ENCODE measurements around the gene ACTN4. TPM values are rescaled to one million over a fixed set of nuclear protein-coding genes. Genes with fewer than 3 reads are reported as not detected.
"Not testable (repeated sequence)": the region's sequence is repeated elsewhere in the genome, so short reads cannot be mapped to it uniquely, and the experiment has no call there.

Gene ACTN4
- total RNA-seq, 1 donor = 229 TPM

- Histone ChIP-seq H3K4me3 (ENCODE audit: insufficient read depth, low read length) (no peak overlapping the region), H3K27ac (ENCODE audit: low read depth, low read length) (no peak overlapping the region), H4K20me1 (ENCODE audit: insufficient read depth, low read length) (no peaks in the 10 kb centered on the region), H3K36me3 (ENCODE audit: insufficient read depth, low read length) (no peaks in the 10 kb centered on the region), H3K4me1 (ENCODE audit: insufficient read depth, low read length) (no peaks in the 10 kb centered on the region), H3K4me2 (ENCODE audit: insufficient read depth, low read length) (no peak overlapping the region), H3K9me3 (ENCODE audit: low read depth, low read length) (no peaks in the 10 kb centered on the region), H2AFZ (ENCODE audit: low read length) (no peak overlapping the region), H3K27me3 (ENCODE audit: insufficient read depth, low read length) (no peaks in the 10 kb centered on the region), H3K79me2 (ENCODE audit: insufficient read depth, low read length) (no peaks in the 10 kb centered on the region)
- DNase-seq (ENCODE audit: insufficient read length, low spot score, missing footprints) = no peak
- no peak for TF ChIP-seq CTCF (IDR thresholded peaks at IDR 0.05; ENCODE audit: extremely low read depth, low read depth, low read length)
Measured at GRCh38 chr19:38759590-38760003, 112.1 kb downstream of the ACTN4 start.

GRCh38 chr19:38760805-38761517 is 113.5 kb downstream of the ACTN4 start:
- H2AFZ ChIP-seq (ENCODE audit: low read length); H3K27me3 ChIP-seq (ENCODE audit: insufficient read depth, low read length); DNase-seq (ENCODE audit: insufficient read length, low spot score, missing footprints); H3K4me3 ChIP-seq (ENCODE audit: insufficient read depth, low read length); H3K4me2 ChIP-seq (ENCODE audit: insufficient read depth, low read length); H4K20me1 ChIP-seq (ENCODE audit: insufficient read depth, low read length); H3K79me2 ChIP-seq (ENCODE audit: insufficient read depth, low read length); H3K36me3 ChIP-seq (ENCODE audit: insufficient read depth, low read length); H3K27ac ChIP-seq (ENCODE audit: low read depth, low read length); H3K9me3 ChIP-seq (ENCODE audit: low read depth, low read length); H3K4me1 ChIP-seq (ENCODE audit: insufficient read depth, low read length): not testable (repeated sequence)

- H3K36me3 ChIP-seq (ENCODE audit: insufficient read depth, low read length); H3K9me3 ChIP-seq (ENCODE audit: low read depth, low read length); H2AFZ ChIP-seq (ENCODE audit: low read length); DNase-seq (ENCODE audit: insufficient read length, low spot score, missing footprints); H3K79me2 ChIP-seq (ENCODE audit: insufficient read depth, low read length); H3K4me1 ChIP-seq (ENCODE audit: insufficient read depth, low read length); H3K4me3 ChIP-seq (ENCODE audit: insufficient read depth, low read length); H3K27me3 ChIP-seq (ENCODE audit: insufficient read depth, low read length); H3K4me2 ChIP-seq (ENCODE audit: insufficient read depth, low read length); H3K27ac ChIP-seq (ENCODE audit: low read depth, low read length); H4K20me1 ChIP-seq (ENCODE audit: insufficient read depth, low read length): not testable (repeated sequence)
Measured at GRCh38 chr19:38761884-38762389, 114.5 kb downstream of the ACTN4 start.

- TF ChIP-seq CTCF (IDR thresholded peaks at IDR 0.05; ENCODE audit: extremely low read depth, low read depth, low read length) = no peak
- no peaks in the 10 kb centered on the region for H4K20me1 ChIP-seq (ENCODE audit: insufficient read depth, low read length)
Measured at GRCh38 chr19:38763795-38764220, 116.4 kb downstream of the ACTN4 start.

GRCh38 chr19:38765214-38765613 is 117.8 kb downstream of the ACTN4 start:
- no peak for TF ChIP-seq CTCF (IDR thresholded peaks at IDR 0.05; ENCODE audit: extremely low read depth, low read depth, low read length)
- no peaks in the 10 kb centered on the region for H3K27me3 ChIP-seq (ENCODE audit: insufficient read depth, low read length)
- no peaks in the 10 kb centered on the region for H3K79me2 ChIP-seq (ENCODE audit: insufficient read depth, low read length)
- H3K4me3 ChIP-seq (ENCODE audit: insufficient read depth, low read length) = no peak overlapping the region
- no peaks in the 10 kb centered on the region for H3K4me1 ChIP-seq (ENCODE audit: insufficient read depth, low read length)
- no peaks in the 10 kb centered on the region for H3K9me3 ChIP-seq (ENCODE audit: low read depth, low read length)
- H4K20me1 ChIP-seq (ENCODE audit: insufficient read depth, low read length) = no peaks in the 10 kb centered on the region
- H2AFZ ChIP-seq (ENCODE audit: low read length) = no peak overlapping the region
- no peak for DNase-seq (ENCODE audit: insufficient read length, low spot score, missing footprints)
- no peaks in the 10 kb centered on the region for H3K36me3 ChIP-seq (ENCODE audit: insufficient read depth, low read length)
- no peak overlapping the region for H3K4me2 ChIP-seq (ENCODE audit: insufficient read depth, low read length)
- no peak overlapping the region for H3K27ac ChIP-seq (ENCODE audit: low read depth, low read length)

More at GRCh38 chr19:38763795-38764220, 116.4 kb downstream of the ACTN4 start:
- Histone ChIP-seq H3K36me3 (ENCODE audit: insufficient read depth, low read length) (no peaks in the 10 kb centered on the region), H2AFZ (ENCODE audit: low read length) (no peak overlapping the region), H3K4me2 (ENCODE audit: insufficient read depth, low read length) (no peak overlapping the region), H3K79me2 (ENCODE audit: insufficient read depth, low read length) (no peaks in the 10 kb centered on the region), H3K9me3 (ENCODE audit: low read depth, low read length) (no peaks in the 10 kb centered on the region), H3K4me1 (ENCODE audit: insufficient read depth, low read length) (no peaks in the 10 kb centered on the region), H3K27ac (ENCODE audit: low read depth, low read length) (no peak overlapping the region), H3K27me3 (ENCODE audit: insufficient read depth, low read length) (no peaks in the 10 kb centered on the region), H3K4me3 (ENCODE audit: insufficient read depth, low read length) (no peak overlapping the region)
- DNase-seq (ENCODE audit: insufficient read length, low spot score, missing footprints) = no peak
